T1000 (cell line): ENCODE results near the gene OR5K2.

Experiments used
- DNase-seq: peaks from one replicate; lab custom pipeline; 2025; ENCODE audit warnings: mixed read lengths; lab: John Stamatoyannopoulos, UW

The OR5K2 gene

GRCh38 chr3:98522544-98523281 is 25.2 kb downstream of the OR5K2 start, which contains the start of gene CLDND1:
Gene CLDND1, minus strand, starts transcription at chr3:98522902. Its CDS starts 1,478 bp downstream, at chr3:98521424.
- DNase-seq, result peak; percentile 89

GRCh38 chr3:98525494-98525893 is 28.0 kb downstream of the OR5K2 start:
- DNase-seq, result no peak

GRCh38 chr3:98528474-98529346 is 31.2 kb downstream of the OR5K2 start:
- no peak for DNase-seq

GRCh38 chr3:98529856-98530459 is 32.5 kb downstream of the OR5K2 start:
- no peak for DNase-seq

- no peak for DNase-seq
Observed at GRCh38 chr3:98530676-98531075, 33.2 kb downstream of the OR5K2 start.

GRCh38 chr3:98531622-98532274 is 34.3 kb downstream of the OR5K2 start, which contains the start of gene GPR15:
Gene GPR15, plus strand, starts transcription at chr3:98531978. Its CDS starts 56 bp downstream, at chr3:98532034.
- DNase-seq, result no peak

GRCh38 chr3:98532275-98532637 is 34.8 kb downstream of the OR5K2 start:
- no peak for DNase-seq

- DNase-seq, result no peak
Observed at GRCh38 chr3:98532709-98533571, 35.5 kb downstream of the OR5K2 start.

GRCh38 chr3:98534168-98534567 is 36.7 kb downstream of the OR5K2 start:
- no peak for DNase-seq

- no peak for DNase-seq
Observed at GRCh38 chr3:98534734-98535133, 37.3 kb downstream of the OR5K2 start.

GRCh38 chr3:98536456-98537017 is 39.1 kb downstream of the OR5K2 start:
- no peak for DNase-seq

- DNase-seq, result no peak
Observed at GRCh38 chr3:98540346-98540745, 42.9 kb downstream of the OR5K2 start.

GRCh38 chr3:98541695-98542094 is 44.2 kb downstream of the OR5K2 start:
- DNase-seq, result no peak

- DNase-seq, result no peak
Observed at GRCh38 chr3:98542623-98543022, 45.1 kb downstream of the OR5K2 start.

- DNase-seq, result no peak
Observed at GRCh38 chr3:98545940-98546339, 48.5 kb downstream of the OR5K2 start.
